NAMALWA (cell line): Measurements from ENCODE around the gene CCDC124.
"Not testable (repeated sequence)": the region's sequence is repeated elsewhere in the genome, so short reads cannot be mapped to it uniquely, and the experiment has no call there.

Source experiments
- DNase-seq: peaks from one replicate; pipeline ENCODE4 v3.0.0-alpha.2; 2015; ENCODE audit warnings: low spot score

The CCDC124 gene

GRCh38 chr19:17986569-17986968 lies 53.8 kb downstream of the CCDC124 start:
- not testable (repeated sequence) for DNase-seq

- no peak for DNase-seq
Observed at GRCh38 chr19:17988161-17988560, 55.3 kb downstream of the CCDC124 start.

- no peak for DNase-seq
Observed at GRCh38 chr19:17989425-17990094, 56.7 kb downstream of the CCDC124 start.

- DNase-seq = no peak
Observed at GRCh38 chr19:17993076-17993813, 60.4 kb downstream of the CCDC124 start.
